Left colon (tissue), 2 donors: ENCODE results near the gene NFIA. TPM values are rescaled to one million over a fixed set of nuclear protein-coding genes. Genes with fewer than 3 reads are reported as not detected.
A peak's percentile ranks its signal among the peaks of the same experiment; 100 is the strongest.

Source experiments
- ATAC-seq: fragments of 200-7000 bp; cut with Tn5 transposase; one replicate; pipeline ENCODE4 v1.9.1; 2020; ENCODE audit warnings: mild to moderate bottlenecking, moderate library complexity
- DNase-seq, 2 donors: peaks; one replicate each; pipeline ENCODE4 v3.0.0-alpha.2; 2020
- intact Hi-C, 2 donors: fragments of 100-400 bp; cut with DNase I in 1 of 2; cut with micrococcal nuclease in 1 of 2; formaldehyde crosslinking; loops; one replicate each; pipeline versions ENCODE4 v1.11.2 to v1.14.0; 2022; cut with DNase I, micrococcal nuclease
- total RNA-seq, 2 donors: library from RNA; stranded (reverse); fragmentation: NEBNext Ultra II Directional; extraction: Animal tissue kit (Norgen Biotek cat#: 25700); gene quantifications; one replicate each; pipeline ENCODE4 v1.2.1, GENCODE V29; 2021
- donor health status: DM: no; HTN: no; CAD: no.
- donor health status: DM: yes; HTN: yes; CAD: no.

NFIA gene
- total RNA-seq, 2 donors from 2014 or later, result 51.1 to 51.4 TPM

- no peak for DNase-seq
- no peak for ATAC-seq
- intact Hi-C loops, result loop anchor here in 1 of 2 donors (10.0 kb wide), 1 partner anchor 107 kb away; no protein-coding TSS in a partner anchor
Observed at GRCh38 chr1:61182049-61182448, 99.7 kb downstream of the NFIA start.

DNA sequence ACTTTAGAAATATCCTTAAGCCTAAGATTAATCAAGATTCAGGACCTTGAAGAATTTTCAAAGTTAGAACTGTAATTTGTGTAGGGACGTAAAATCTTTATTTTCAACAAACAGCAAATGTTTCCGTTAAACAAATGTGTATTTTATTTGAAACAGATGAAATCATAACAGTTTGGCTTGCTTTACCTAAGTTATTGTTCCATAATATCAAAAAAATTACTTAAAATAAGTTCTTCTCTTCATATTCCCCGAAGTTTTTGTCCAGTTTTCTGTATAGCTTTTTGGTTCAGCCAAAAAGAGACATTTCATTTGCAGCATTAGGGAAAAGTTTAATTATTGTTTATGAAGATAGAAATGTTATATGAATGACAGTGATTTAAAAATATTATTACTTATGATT, 100.1 kb downstream of the NFIA start:
- no peak for ATAC-seq
- intact Hi-C loops, result loop anchor here in 1 of 2 donors (10.0 kb wide), 1 partner anchor 108 kb away; no protein-coding TSS in a partner anchor
- DNase-seq, result no peak

- DNase-seq (peak; percentile 46 to 77), ATAC-seq (peak; percentile 74)
- intact Hi-C loops, result loop anchor here in 1 of 2 donors (10.0 kb wide), 1 partner anchor 109 kb away; no protein-coding TSS in a partner anchor
Observed at GRCh38 chr1:61183471-61184039, 101.2 kb downstream of the NFIA start.

- ATAC-seq (peak; percentile 92), DNase-seq (peak; percentile 86 to 94)
- intact Hi-C loops, result loop anchor here in 1 of 2 donors (10.0 kb wide), 1 partner anchor 109 kb away; no protein-coding TSS in a partner anchor
Observed at GRCh38 chr1:61184040-61184713, 101.8 kb downstream of the NFIA start.

DNA sequence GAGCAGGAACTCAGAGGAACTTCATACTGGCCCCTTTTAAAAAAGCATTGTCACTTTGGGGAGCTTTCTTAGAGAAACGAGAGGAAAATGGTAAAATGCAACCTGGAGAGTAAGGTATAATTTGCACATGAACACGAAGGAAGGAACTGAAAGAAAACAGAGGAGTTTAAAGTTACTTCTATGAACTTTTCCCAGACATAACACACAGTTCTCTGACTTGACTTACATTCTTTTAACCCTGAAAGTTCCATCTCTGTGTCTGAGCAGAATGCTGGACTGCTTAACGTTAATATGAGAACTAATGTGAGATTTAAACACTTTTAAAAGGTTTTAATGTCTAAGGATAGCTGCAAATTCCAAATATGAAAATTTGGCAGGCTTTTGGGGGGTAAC, 102.3 kb downstream of the NFIA start:
- DNase-seq (no peak), ATAC-seq (no peak)
- intact Hi-C loops, result loop anchor here in 1 of 2 donors (10.0 kb wide), 1 partner anchor 110 kb away; no protein-coding TSS in a partner anchor

DNA sequence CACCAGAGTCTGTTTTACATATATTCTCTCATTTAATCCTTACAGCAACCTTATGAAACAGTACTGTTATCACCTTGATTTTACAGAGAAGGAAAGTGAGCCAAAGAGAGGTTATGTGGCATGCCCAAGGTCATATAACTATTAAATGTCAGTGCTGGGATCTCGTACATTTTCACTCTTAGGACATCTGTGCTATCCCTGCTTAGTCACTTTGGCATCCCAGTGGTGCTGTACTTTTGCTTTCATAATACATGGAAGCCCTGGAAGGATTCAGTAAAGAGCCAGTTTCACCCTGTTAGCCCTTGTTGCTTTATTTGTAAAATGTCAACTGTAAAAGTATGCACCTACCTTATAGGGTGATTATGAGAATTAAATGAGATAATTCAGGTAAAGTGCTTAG, 104.4 kb downstream of the NFIA start:
- no peak for DNase-seq
- intact Hi-C loops, result loop anchor here in 1 of 2 donors (10.0 kb wide), 1 partner anchor 112 kb away; no protein-coding TSS in a partner anchor
- ATAC-seq, result no peak

GRCh38 chr1:61187352-61188086, 105.2 kb downstream of the NFIA start:
- no peak for DNase-seq
- intact Hi-C loops, result loop anchor here in 1 of 2 donors (10.0 kb wide), 1 partner anchor 113 kb away; no protein-coding TSS in a partner anchor
- ATAC-seq, result no peak

- ATAC-seq (no peak), DNase-seq (no peak)
- intact Hi-C loops, result no loop called here
Observed at GRCh38 chr1:61190153-61190552, 107.8 kb downstream of the NFIA start.

DNA sequence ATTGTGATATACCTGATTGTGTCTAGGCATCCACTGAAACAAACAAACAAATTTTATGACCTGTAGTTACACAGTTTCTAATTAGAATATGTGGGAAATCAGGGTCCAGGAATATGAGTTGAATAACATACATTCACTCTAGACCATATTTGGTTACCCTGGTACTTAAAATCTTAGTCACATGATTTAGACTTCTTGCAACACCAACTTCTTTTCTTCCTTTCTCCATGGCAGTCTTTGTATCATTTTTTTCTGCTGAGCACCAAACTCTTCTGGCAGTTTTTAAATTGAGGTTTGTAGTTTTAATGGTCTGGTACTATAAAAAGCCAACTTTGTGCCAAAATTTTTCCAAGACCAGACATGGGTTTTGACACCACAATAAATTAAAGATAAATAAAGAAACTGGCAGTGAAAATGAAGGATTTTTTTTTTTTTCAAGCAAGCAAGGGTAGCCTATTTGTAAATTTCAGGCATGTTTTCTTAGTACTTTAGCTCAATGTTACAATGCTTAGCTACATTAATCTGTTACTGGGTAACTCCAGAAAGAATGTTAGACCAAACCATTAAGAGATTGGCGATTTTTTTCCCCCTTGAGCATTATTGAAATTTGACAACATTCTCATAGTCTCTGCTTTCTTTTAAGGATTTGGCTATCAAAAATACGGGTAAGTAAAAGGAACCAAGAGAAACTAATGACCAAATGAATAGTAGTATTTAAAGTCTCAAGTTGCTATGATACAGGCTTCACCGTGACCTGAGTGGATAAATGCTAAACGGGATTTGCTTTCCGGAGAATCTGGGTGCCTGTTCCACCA, 108.5 kb downstream of the NFIA start:
- no peak for DNase-seq
- intact Hi-C loops, result no loop called here
- no peak for ATAC-seq

DNA sequence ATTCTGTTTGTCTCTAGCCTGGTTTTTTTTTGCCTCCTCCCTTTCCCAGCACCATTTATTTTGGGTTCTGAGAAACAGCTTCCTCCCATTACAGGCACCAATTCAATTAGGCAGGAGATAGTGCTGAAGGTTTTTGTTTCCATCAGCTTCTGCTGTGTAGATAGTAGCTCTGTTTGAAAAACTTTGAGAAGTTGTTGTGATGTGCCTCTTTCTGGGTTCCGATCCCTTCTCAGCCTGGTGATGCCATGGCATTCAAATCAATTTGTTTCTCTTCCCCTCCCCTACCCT, 109.0 kb downstream of the NFIA start:
- no peak for DNase-seq
- no peak for ATAC-seq
- intact Hi-C loops, result no loop called here

- DNase-seq, result no peak
- ATAC-seq, result no peak
- intact Hi-C loops, result no loop called here
Observed at GRCh38 chr1:61192663-61193330, 110.4 kb downstream of the NFIA start.

GRCh38 chr1:61193808-61194207, 111.4 kb downstream of the NFIA start:
- intact Hi-C loops, result no loop called here
- DNase-seq (no peak), ATAC-seq (no peak)

DNA sequence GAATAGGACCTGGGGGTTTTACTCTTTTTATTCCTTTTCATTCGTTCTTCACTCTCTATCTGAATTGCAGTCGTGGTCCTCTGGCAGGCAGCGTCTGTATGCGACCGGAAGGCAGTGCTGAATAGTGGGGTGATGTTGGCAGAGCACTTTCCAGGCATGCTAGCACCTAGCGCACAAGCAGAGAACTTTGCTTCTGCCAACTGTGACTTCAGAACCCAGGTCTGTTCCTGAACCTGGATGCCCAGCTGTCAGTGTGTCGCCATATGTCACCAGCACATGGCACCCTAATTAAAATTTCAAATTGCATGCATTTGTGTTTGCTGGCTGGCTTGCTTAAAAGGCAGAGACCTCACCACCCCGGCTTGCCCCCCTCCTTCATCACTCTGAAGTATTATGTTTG, 116.2 kb downstream of the NFIA start:
- intact Hi-C loops, result no loop called here
- DNase-seq, result no peak
- no peak for ATAC-seq

- ATAC-seq, result no peak
Observed at GRCh38 chr1:61201035-61201434, 118.7 kb downstream of the NFIA start.

DNA sequence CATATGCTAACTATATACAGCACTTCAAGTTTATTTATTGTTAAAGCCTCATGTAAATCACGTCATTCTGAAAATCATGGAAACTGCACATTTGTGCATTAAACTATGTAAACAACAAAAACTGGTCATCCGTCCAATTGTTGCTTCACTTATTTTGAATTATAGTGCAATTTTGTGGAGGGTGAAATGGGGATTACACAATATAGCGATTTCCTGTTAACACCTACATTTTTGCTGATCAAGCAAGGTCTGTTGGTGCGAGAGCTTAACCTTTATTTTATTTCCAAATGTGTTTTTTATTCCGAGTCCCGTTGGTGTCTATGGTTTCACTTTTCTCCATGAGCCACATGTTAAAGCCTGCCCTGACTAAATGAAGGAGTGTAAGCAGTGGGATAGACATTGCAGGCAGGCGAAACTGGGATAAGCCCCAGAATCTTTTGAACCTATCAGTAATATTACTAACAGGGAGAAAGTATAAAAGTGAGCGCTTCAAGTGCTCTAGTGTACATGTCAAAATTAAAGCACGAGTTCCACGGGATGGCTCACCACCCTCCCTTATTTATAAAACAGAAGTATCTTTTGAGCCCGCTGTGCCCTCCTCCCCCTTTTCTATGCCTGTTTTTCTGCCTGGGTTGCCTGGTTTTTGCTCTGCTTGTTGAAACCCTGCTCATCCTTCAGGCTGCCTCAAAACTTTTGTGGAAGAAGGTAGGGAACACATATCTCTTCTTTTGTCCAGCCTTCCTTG, 120.7 kb downstream of the NFIA start:
- DNase-seq, result no peak
- ATAC-seq, result no peak
- intact Hi-C loops, result no loop called here

More at GRCh38 chr1:61201035-61201434, 118.7 kb downstream of the NFIA start:
- no peak for DNase-seq
- intact Hi-C loops, result no loop called here

DNA sequence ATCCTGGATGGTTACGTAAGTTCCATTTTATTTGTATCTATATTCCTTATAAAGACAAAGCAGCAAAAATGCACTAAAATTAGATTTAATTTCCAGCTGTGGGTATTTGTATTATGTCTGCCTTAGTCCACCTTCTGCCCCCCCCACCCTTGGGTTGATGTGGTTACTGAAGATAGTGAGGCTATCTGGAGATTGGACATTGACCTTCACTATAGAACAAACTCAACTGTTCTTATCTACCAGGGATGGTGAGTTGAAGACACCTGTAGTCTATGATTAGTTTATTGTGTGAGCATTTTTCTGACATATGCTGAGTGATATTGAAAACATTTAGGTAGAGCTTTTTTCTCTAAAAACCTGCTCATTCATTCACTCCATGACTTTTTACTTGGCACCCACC, 122.2 kb downstream of the NFIA start:
- DNase-seq (peak in 1 of 2 donors; percentile 32), ATAC-seq (peak; percentile 91)
- intact Hi-C loops, result no loop called here

- DNase-seq, result no peak
- ATAC-seq, result no peak
- intact Hi-C loops, result no loop called here
Observed at GRCh38 chr1:61207416-61207815, 125.1 kb downstream of the NFIA start.

- DNase-seq (no peak), ATAC-seq (no peak)
- intact Hi-C loops, result no loop called here
Observed at GRCh38 chr1:61208172-61208571, 125.8 kb downstream of the NFIA start.
